ENCODE measurements around the gene NUP153.

DNA sequence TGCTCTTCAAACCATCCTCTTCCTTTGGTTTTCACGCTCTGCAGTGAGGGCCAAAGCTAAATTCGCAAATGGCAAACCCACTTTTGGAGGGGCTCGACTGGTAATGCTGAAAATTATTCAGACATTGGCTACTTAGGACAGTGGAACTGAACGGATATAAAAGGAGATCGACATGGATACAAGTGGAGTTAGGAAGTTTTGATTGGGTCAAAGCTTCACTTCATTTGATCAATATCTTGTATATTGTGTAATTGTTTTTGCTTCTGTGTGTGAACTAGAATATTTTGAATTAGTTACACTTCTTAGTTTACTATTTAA lies 105.4 kb downstream of the NUP153 start:
- TF ChIP-seq POLR2A (IDR thresholded peaks at IDR 0.05; ENCODE audit: low read depth, low read length) (no peak), POLR2AphosphoS5 (IDR thresholded peaks at IDR 0.05; ENCODE audit: low read depth, low read length) (no peak), TAF1 (IDR thresholded peaks at IDR 0.05; ENCODE audit: borderline replicate concordance, low read depth, low read length) (no peak)

All from GM12892 (cell line).